Measurements from ENCODE around the gene SFXN5.

The SFXN5 gene

GRCh38 chr2:72981536-72981935, 90.0 kb downstream of the SFXN5 start:
- Mint-ChIP-seq H3K27me3 (no peaks in the 10 kb centered on the region), H3K36me3 (peaks cover 6% of the 10 kb centered on the region), H3K9me3 (ENCODE audit: low read depth) (no peaks in the 10 kb centered on the region), H3K27ac (no peak overlapping the region), H3K4me1 (ENCODE audit: low read depth) (no peaks in the 10 kb centered on the region), H3K4me3 (no peak overlapping the region)

- peaks cover 6% of the 10 kb centered on the region for H3K36me3 Mint-ChIP-seq
- H3K27me3 Mint-ChIP-seq: no peaks in the 10 kb centered on the region
- H3K4me1 Mint-ChIP-seq (ENCODE audit: low read depth): no peaks in the 10 kb centered on the region
Observed at GRCh38 chr2:72980535-72981217, 90.8 kb downstream of the SFXN5 start.

GRCh38 chr2:72979896-72980295, 91.6 kb downstream of the SFXN5 start:
- Mint-ChIP-seq H3K4me1 (ENCODE audit: low read depth) (no peaks in the 10 kb centered on the region), H3K4me3 (no peak overlapping the region), H3K9me3 (ENCODE audit: low read depth) (no peaks in the 10 kb centered on the region), H3K27ac (no peak overlapping the region), H3K27me3 (no peaks in the 10 kb centered on the region), H3K36me3 (peaks cover 6% of the 10 kb centered on the region)

More at GRCh38 chr2:72980535-72981217, 90.8 kb downstream of the SFXN5 start:
- Mint-ChIP-seq H3K9me3 (ENCODE audit: low read depth) (no peaks in the 10 kb centered on the region), H3K27ac (no peak overlapping the region), H3K4me3 (no peak overlapping the region)

GRCh38 chr2:72975017-72975416, 96.5 kb downstream of the SFXN5 start:
- H3K4me3 Mint-ChIP-seq: no peak overlapping the region

GRCh38 chr2:72974436-72974754, 97.1 kb downstream of the SFXN5 start:
- H3K9me3 Mint-ChIP-seq (ENCODE audit: low read depth): no peaks in the 10 kb centered on the region
- H3K36me3 Mint-ChIP-seq: peaks cover 3% of the 10 kb centered on the region
- H3K27ac Mint-ChIP-seq: no peak overlapping the region
- H3K4me1 Mint-ChIP-seq (ENCODE audit: low read depth): no peaks in the 10 kb centered on the region
- no peaks in the 10 kb centered on the region for H3K27me3 Mint-ChIP-seq
- no peak overlapping the region for H3K4me3 Mint-ChIP-seq

More at GRCh38 chr2:72975017-72975416, 96.5 kb downstream of the SFXN5 start:
- Mint-ChIP-seq H3K27ac (no peak overlapping the region), H3K9me3 (ENCODE audit: low read depth) (no peaks in the 10 kb centered on the region), H3K4me1 (ENCODE audit: low read depth) (no peaks in the 10 kb centered on the region), H3K27me3 (no peaks in the 10 kb centered on the region), H3K36me3 (peaks cover 3% of the 10 kb centered on the region)

GRCh38 chr2:72973566-72974435, 97.7 kb downstream of the SFXN5 start:
- Mint-ChIP-seq H3K9me3 (ENCODE audit: low read depth) (no peaks in the 10 kb centered on the region), H3K27ac (no peak overlapping the region), H3K4me3 (no peak overlapping the region), H3K27me3 (no peaks in the 10 kb centered on the region), H3K4me1 (ENCODE audit: low read depth) (no peaks in the 10 kb centered on the region), H3K36me3 (peaks cover 3% of the 10 kb centered on the region)

GRCh38 chr2:72973137-72973535, 98.4 kb downstream of the SFXN5 start:
- Mint-ChIP-seq H3K4me1 (ENCODE audit: low read depth) (no peaks in the 10 kb centered on the region), H3K36me3 (peaks cover 3% of the 10 kb centered on the region), H3K9me3 (ENCODE audit: low read depth) (no peaks in the 10 kb centered on the region), H3K27ac (no peak overlapping the region), H3K27me3 (no peaks in the 10 kb centered on the region), H3K4me3 (no peak overlapping the region)

GRCh38 chr2:72972352-72973136, 99.0 kb downstream of the SFXN5 start:
- Mint-ChIP-seq H3K4me3 (no peak overlapping the region), H3K4me1 (ENCODE audit: low read depth) (no peaks in the 10 kb centered on the region), H3K36me3 (peaks cover 3% of the 10 kb centered on the region), H3K9me3 (ENCODE audit: low read depth) (no peaks in the 10 kb centered on the region), H3K27me3 (no peaks in the 10 kb centered on the region), H3K27ac (no peak overlapping the region)

DNA sequence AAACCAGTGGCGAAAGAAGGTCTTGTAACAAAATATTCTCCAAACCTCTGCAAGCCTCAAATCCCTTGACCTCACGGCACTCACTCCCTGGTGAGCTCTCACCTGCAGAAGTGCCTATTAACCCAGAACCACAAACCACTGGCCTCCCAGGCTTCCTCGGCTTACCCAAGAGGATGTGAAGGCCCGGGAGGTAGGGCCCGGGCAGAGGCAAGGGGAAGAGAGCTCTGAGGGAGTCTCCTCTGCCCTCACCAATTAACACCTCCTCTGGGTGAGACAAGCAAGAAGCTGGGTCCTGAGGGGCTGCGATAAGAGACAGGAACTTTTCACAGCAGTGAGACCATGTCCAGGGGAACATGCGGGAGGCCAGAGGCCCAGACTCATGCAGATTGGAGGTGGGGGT, 100.5 kb downstream of the SFXN5 start:
- Mint-ChIP-seq H3K4me3 (no peak overlapping the region), H3K9me3 (ENCODE audit: low read depth) (no peaks in the 10 kb centered on the region), H3K27me3 (no peaks in the 10 kb centered on the region), H3K27ac (no peak overlapping the region), H3K4me1 (ENCODE audit: low read depth) (no peaks in the 10 kb centered on the region), H3K36me3 (peaks cover 3% of the 10 kb centered on the region)

- H3K4me1 Mint-ChIP-seq (ENCODE audit: low read depth): no peaks in the 10 kb centered on the region
- H3K36me3 Mint-ChIP-seq: peaks cover 2% of the 10 kb centered on the region
- H3K4me3 Mint-ChIP-seq: no peak overlapping the region
- H3K27ac Mint-ChIP-seq: no peak overlapping the region
- H3K27me3 Mint-ChIP-seq: no peaks in the 10 kb centered on the region
- H3K9me3 Mint-ChIP-seq (ENCODE audit: low read depth): no peaks in the 10 kb centered on the region
Observed at GRCh38 chr2:72969706-72970105, 101.8 kb downstream of the SFXN5 start.

DNA sequence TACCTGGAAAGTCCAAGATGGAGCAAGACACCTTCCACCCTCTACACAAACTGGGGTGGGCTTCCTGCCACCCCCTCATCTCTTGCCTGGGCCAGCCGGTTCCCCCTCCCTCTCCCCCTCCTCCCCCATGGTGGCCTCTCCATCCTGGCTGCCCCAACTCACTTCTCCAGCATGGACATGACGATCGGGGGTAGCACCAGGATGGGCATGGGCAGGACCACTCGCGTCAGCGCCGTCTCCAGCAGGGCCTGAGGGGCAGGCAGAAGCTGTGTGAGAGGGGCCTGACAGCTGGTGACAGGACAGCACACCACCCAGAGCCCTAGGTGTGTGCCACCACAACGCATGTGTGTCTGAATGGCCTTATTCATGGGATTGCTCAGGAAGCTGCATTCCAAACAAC, 103.2 kb downstream of the SFXN5 start:
- Mint-ChIP-seq H3K27me3 (no peaks in the 10 kb centered on the region), H3K27ac (no peak overlapping the region), H3K4me1 (ENCODE audit: low read depth) (no peaks in the 10 kb centered on the region), H3K4me3 (no peak overlapping the region), H3K36me3 (no peaks in the 10 kb centered on the region), H3K9me3 (ENCODE audit: low read depth) (no peaks in the 10 kb centered on the region)

DNA sequence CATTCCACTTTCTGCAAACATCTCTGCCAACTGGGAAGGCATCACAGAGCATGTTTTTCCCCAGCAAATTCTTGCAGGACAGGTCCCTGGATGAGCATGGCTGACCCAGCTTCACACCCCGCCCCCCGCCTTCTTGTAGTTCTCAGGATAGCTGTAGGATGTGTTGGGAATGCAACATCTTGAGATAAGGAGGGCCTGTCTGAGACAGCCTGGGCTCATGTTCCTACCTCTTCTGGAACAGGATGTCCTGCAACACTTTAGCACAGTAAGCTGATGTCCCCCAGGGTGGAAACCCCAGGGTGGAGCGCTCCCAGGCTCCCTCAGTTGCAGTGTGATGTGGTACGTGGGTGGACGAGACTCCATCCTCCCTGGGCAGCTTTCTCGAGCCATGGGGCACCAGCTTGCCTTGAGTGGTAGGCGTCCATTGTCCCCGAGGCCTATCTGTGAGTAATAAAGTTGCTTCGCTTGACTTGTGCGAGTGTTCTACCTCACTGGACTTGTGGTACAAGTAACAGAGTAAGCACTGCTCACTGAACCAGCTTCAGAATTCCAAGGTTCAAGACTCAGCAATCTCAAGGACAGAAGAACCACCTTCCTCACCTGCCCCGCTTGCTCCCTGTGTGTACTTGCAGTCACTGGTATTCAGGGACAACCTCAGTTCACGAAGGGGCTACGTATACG, 105.6 kb downstream of the SFXN5 start:
- H3K27ac Mint-ChIP-seq: no peak overlapping the region
- no peak overlapping the region for H3K4me3 Mint-ChIP-seq
- no peaks in the 10 kb centered on the region for H3K9me3 Mint-ChIP-seq (ENCODE audit: low read depth)
- H3K27me3 Mint-ChIP-seq: no peaks in the 10 kb centered on the region
- H3K36me3 Mint-ChIP-seq: no peaks in the 10 kb centered on the region
- no peaks in the 10 kb centered on the region for H3K4me1 Mint-ChIP-seq (ENCODE audit: low read depth)

GRCh38 chr2:72965016-72965415, 106.5 kb downstream of the SFXN5 start:
- Mint-ChIP-seq H3K4me1 (ENCODE audit: low read depth) (no peaks in the 10 kb centered on the region), H3K27ac (no peak overlapping the region), H3K27me3 (no peaks in the 10 kb centered on the region), H3K36me3 (no peaks in the 10 kb centered on the region), H3K9me3 (ENCODE audit: low read depth) (no peaks in the 10 kb centered on the region), H3K4me3 (no peak overlapping the region)

DNA sequence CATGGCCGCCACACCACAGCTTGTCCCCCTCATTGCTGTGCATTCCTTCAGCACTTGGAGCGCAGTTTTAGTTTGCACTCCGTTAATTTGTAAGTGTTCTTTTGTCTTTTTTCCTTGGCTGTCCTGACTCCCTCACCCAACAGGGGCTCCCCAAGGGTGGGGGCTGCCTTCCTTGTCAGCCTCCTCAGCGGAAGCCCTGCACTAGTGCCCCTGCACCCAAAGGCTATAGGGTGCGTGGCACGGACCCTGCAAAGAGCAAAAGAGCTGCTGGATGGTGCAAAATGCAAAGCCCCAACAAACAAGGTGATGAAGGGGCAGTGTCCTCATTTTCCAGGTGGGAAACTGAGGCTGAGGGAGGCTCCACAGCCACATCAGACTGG, 107.4 kb downstream of the SFXN5 start:
- Mint-ChIP-seq H3K27me3 (no peaks in the 10 kb centered on the region), H3K9me3 (ENCODE audit: low read depth) (no peaks in the 10 kb centered on the region), H3K36me3 (peaks cover 3% of the 10 kb centered on the region), H3K27ac (no peak overlapping the region), H3K4me1 (ENCODE audit: low read depth) (no peaks in the 10 kb centered on the region), H3K4me3 (no peak overlapping the region)

Data from activated naive CD8-positive, alpha-beta T cell (primary cell).